Hematopoietic multipotent progenitor cell treated with erythropoietin and hydrocortisone succinate and interleukin-3 and kit ligand, for 4 days (in vitro differentiated cells): ENCODE measurements around the gene CPNE5.

ENCODE experiments used
- DNase-seq: peaks from one replicate; pipeline ENCODE4 v3.0.0-alpha.2; 2015

The CPNE5 gene

DNA sequence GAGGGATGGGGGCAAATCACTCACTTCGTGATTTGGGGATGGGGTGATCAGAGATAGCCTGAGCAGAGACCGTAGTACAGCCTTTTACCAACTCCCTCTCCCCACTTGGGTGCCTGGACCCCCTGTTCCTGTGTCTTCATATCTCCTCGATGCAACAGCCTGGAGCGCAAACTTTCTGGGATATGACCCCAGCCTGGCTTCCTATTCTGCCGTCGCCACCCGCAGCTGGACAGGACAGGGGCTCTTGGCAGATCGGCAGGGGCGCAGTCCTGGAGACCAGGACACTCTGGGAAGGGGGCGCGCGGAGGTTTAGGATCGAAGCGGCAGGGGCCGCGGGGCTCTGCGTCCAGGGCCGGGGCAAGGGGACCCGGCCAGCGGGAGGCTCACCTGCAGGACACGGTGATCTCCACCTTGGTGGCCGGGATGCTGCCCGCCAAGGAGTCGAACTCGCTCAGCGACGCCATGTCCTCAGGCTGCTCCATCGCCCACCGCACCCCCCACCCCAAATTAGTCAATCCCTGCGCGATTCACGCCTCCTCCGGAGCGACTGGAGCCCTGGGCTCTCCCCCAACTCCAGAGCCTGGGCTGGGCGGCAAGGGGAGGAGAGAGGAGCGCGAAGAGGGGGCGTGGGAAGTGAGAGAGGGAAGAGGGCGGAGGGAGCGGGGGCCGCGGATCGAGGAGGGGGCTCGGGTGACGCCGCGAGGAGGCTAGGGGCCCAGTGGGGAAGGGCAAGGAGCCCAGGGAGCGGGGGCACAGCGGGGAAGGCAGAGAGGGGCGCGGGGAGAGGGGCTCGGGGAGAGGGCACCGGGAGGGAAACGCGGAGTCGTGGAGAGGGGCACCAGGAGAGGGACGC is at the start of gene CPNE5:
Gene CPNE5, minus strand, starts transcription at position 549 of the 853 bp plus-strand sequence. Its CDS starts 67 bp downstream, at position 482.
- DNase-seq, result no peak

DNA sequence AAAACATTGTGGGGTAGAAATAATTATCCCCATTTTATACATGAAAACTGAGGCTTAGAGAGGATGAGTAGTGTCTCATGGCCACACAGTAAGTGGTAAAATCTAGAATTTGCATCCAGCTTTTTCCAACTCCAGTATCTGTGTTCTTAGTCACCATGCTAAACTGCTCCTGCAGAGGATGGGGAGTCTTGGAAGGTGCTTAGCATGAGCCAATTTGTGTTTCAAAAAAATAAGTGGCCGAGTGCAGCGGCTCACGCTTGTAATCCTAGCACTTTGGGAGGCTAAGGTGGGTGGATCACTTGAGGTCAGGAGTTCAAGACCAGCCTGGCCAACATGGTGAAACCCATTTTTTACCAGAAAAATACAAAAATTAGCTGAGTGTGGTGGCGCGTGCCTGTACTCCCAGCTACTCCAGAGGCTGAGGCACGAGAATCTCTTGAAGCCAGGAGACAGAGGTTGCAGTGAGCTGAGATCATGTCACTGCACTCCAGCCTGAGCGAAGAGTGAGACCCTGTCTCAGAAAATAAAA is 48.9 kb upstream of the CPNE5 start:
- no peak for DNase-seq

DNA sequence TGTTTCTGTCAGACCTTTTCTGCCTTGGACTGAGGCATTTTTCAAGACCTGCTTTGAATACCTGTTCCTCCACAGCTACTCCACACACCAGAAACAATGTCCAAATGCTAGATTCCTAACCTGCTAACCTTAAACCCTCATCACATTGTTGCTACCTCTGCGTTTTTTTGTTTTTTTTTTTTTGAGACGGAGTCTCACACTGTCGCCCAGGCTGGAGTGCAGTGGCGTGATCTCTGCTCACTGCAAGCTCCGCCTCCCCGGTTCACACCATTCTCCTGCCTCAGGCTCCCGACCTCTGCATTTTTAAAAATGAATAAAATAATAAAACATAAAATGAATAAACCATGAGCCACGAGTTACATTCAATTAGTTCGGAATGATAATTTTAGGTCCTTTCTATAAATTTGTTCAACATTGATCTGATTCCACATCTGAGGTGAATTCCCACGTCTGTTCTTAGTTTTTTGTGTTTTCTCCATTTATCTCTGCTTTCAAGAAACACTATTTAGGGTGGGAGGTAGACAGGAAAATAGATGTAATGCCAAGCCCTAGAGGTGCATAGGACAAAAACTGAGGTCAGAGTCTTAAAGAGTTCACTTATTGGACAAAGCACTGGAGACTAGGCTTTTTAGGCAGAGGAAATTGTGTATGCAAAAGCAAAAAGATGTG is 47.8 kb upstream of the CPNE5 start:
- no peak for DNase-seq

- peak; percentile 100 for DNase-seq
Observed at GRCh38 chr6:36885461-36886401, 46.5 kb upstream of the CPNE5 start, which contains the start of gene C6orf89. TSS of gene C6orf89 (plus strand) at chr6:36885952. CDS start at chr6:36899445, 13,493 bp downstream.

DNA sequence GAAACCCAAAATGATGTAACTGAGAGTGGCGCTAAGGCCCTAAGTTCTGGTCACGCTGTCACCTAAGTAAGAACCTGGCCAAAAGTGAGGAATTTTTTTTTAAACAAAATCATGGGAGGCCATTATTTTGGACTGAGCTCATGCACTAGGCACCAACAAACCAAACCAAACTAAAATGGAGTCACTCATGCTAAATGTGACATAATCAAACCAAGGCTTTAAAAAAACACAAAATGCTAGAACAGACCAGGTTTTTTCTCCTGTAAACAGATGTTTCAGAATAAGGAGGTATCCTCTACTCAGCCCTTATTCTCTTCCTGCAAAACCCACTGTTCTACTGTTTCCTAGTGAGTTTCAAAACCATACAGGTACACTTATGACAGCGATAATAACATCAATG is 45.4 kb upstream of the CPNE5 start:
- DNase-seq, result no peak

- DNase-seq, result peak; percentile 10
Observed at GRCh38 chr6:36875250-36875633, 36.0 kb upstream of the CPNE5 start.

GRCh38 chr6:36874443-36875249 is 35.4 kb upstream of the CPNE5 start, which contains the start of gene PPIL1:
TSS of gene PPIL1 (minus strand) at chr6:36874803. CDS start at chr6:36874772, 31 bp downstream.
- peak; percentile 96 for DNase-seq

DNA sequence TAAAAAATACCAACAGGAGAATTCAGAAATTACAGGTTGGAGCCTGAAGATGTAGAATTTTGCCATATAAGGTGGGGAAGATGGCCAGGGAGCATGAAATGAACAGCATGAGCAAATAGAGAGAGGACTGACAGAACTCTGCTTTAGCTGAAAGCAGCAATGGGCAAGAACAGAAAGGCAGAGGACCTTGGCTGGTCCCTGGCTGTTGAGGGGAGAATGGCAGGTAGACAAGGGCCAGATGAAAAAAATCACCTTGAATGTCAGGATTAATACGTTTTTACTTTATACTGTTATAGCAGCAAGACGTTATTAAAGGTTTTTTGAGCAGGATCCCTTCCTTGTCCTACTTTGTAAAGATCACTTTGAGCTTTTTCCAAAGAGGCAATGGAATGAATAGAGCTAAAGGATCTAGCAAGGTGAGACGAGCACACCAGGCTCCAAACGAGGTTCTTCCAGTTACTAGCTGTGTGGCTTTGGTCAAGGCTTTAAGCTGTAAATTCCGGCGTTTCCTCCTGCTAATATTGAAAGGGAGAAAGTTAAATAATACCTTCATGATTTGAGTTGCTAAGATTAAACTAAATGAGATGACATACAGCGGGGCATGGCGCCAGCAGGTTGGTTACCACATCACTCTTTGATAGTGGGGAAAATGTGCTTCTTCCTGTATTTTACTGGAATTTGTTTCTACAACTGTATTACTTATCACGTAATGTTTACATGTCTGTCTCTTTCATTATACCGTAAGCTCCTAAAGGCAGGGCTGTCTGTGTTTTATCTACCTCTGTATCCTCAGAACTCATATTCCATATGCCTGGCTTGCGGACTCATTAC is 34.6 kb upstream of the CPNE5 start:
- DNase-seq, result peak; percentile 44

- no peak for DNase-seq
Observed at GRCh38 chr6:36873115-36873514, 33.9 kb upstream of the CPNE5 start.

DNA sequence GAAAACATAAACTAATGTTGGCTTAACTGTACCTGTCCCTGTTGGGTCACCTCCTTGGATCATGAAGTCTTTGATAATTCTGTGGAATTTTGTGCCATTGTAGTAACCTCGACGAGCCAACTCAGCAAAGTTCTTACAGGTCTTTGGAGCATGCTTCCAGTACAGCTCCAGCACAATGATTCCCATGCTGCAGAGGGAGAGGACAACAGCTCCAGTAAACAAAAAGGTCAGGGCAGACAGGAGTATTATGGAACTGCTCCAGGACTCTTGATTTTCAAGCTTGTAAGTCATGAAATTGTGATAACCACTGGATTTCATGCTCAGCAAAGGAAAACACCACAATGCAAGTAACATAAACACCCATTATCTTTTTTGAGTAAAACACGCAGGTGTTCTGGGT is 32.4 kb upstream of the CPNE5 start:
- DNase-seq, result no peak

GRCh38 chr6:36867471-36868224 is 28.4 kb upstream of the CPNE5 start:
- no peak for DNase-seq

- DNase-seq, result no peak
Observed at GRCh38 chr6:36865835-36866234, 26.6 kb upstream of the CPNE5 start.

- DNase-seq, result no peak
Observed at GRCh38 chr6:36863670-36864540, 24.7 kb upstream of the CPNE5 start.

DNA sequence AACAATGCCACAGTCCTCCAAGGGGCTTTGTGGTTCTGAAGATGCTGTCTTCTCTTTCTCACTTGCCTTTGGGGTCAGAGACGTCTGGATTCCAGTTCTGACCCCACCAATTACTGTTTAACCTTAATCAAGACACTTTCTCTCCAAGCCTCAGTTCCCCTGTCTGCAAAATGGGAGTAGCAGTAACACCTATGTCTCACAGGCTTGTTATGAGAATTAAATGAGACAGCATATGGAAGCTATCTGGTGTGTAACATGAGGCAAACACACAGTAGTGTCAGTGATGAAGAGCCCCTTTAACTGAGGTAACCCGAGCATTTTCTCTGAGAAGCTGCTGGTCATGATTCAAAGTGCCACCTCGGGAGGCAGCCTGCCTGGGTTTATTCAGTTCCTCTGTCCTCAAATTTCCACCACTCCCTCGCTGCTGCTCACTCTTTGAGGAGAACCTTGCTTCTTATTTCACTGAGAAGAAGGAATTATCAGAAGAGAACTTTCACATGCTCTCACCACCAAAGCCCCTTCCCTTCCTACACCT is 23.7 kb upstream of the CPNE5 start:
- DNase-seq, result no peak

DNA sequence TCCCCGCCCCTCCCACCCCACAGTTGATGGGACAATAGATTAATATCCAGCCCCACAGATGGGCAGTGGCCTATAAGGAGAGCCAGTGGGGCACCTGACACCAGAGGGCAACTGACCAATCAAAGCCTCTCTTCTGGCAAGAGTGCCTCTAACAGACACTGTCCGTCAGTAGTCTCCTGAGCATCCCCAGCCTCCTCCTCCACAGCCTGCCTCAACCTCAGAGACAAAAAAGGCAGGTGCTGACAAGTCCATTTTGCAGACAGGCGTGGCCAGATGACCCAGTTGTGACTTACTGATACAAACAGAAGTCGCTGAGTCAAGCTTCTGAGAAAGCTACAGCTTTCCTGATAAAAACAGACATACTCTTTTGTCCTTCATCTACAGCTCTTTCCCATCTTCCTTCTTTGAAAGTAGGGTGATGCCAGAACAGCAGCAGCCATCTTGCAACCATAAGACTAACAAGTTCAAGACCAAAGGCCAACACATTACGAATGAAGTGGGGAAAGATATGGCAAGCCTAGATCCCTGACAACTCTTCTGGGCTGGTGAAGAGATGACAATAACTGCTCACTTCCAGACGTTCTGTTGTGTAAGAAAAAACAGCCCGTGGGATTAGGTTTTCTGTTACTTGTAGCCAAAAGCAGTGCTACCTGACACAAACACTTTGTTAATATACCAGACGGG is 23.1 kb upstream of the CPNE5 start:
- DNase-seq, result peak; percentile 67

- no peak for DNase-seq
Observed at GRCh38 chr6:36860126-36860525, 20.9 kb upstream of the CPNE5 start.

- DNase-seq, result no peak
Observed at GRCh38 chr6:36858407-36858981, 19.2 kb upstream of the CPNE5 start.

DNA sequence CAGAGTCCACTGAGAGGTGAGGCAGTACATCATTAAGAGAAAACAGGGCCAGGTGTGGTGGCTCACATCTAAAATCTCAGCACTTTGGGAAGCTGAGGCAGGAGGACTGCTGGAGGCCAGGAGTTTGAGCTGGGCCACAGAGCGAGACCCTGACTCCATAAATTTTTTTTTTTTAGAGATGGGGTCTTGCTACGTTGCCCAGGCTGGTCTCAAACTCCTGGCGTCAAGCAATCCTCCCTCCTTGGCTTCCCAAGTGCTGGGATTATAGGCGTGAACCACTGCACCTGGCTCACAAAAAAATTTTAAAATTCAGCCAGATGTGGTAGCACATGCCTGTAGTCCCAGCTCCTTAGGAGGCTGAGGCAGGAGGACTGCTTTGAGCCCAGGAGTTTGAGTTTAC is 18.1 kb upstream of the CPNE5 start:
- DNase-seq, result no peak
